ENCODE data around the gene CCSER1. TPM values are rescaled to one million over a fixed set of nuclear protein-coding genes. Genes with fewer than 3 reads are reported as not detected.

The CCSER1 gene
- total RNA-seq, 2 donors from 2014 or later: 1.5 to 2.7 TPM

- Histone ChIP-seq H3K4me3 (no peak overlapping the region), H3K4me1 (ENCODE audit: control insufficient read depth in 1 of 2, low read depth in 2 of 2) (no peaks in the 10 kb centered on the region), H3K36me3 (no peaks in the 10 kb centered on the region), H3K9me3 (peaks cover 3% of the 10 kb centered on the region), H3K27ac (no peak overlapping the region), H3K27me3 (replicated peaks; ENCODE audit: insufficient read depth) (no peaks in the 10 kb centered on the region)
- ATAC-seq (ENCODE audit: insufficient number of reproducible peaks, low FRiP score, low read depth) (no peak), DNase-seq (ENCODE audit: low spot score) (no peak)
- TF ChIP-seq CTCF (IDR thresholded peaks at IDR 0.05): no peak
Observed at GRCh38 chr4:90495211-90495610, 368.0 kb downstream of the CCSER1 start.

GRCh38 chr4:90495936-90496335 lies 368.7 kb downstream of the CCSER1 start:
- H3K27ac ChIP-seq: no peak overlapping the region
- H3K4me3 ChIP-seq: no peak overlapping the region
- no peaks in the 10 kb centered on the region for H3K36me3 ChIP-seq
- H3K27me3 ChIP-seq (replicated peaks; ENCODE audit: insufficient read depth): no peaks in the 10 kb centered on the region
- ATAC-seq (ENCODE audit: insufficient number of reproducible peaks, low FRiP score, low read depth) (no peak), DNase-seq (ENCODE audit: low spot score) (no peak)
- H3K4me1 ChIP-seq (ENCODE audit: control insufficient read depth in 1 of 2, low read depth in 2 of 2): no peaks in the 10 kb centered on the region
- no peak for TF ChIP-seq CTCF (IDR thresholded peaks at IDR 0.05)
- H3K9me3 ChIP-seq: peaks cover under 1% of the 10 kb centered on the region

GRCh38 chr4:90498175-90498574 lies 371.0 kb downstream of the CCSER1 start:
- ATAC-seq (ENCODE audit: insufficient number of reproducible peaks, low FRiP score, low read depth): no peak
- Histone ChIP-seq H3K27ac (no peak overlapping the region), H3K9me3 (no peaks in the 10 kb centered on the region), H3K4me3 (no peak overlapping the region), H3K4me1 (ENCODE audit: control insufficient read depth in 1 of 2, low read depth in 2 of 2) (no peaks in the 10 kb centered on the region), H3K27me3 (replicated peaks; ENCODE audit: insufficient read depth) (no peaks in the 10 kb centered on the region), H3K36me3 (no peaks in the 10 kb centered on the region)
- DNase-seq (ENCODE audit: low spot score): no peak
- TF ChIP-seq CTCF (IDR thresholded peaks at IDR 0.05): no peak

- no peaks in the 10 kb centered on the region for H3K36me3 ChIP-seq
- no peaks in the 10 kb centered on the region for H3K9me3 ChIP-seq
- no peak overlapping the region for H3K27ac ChIP-seq
- TF ChIP-seq CTCF (IDR thresholded peaks at IDR 0.05): no peak
- no peak overlapping the region for H3K4me3 ChIP-seq
- DNase-seq (ENCODE audit: low spot score): no peak
- no peak for ATAC-seq (ENCODE audit: insufficient number of reproducible peaks, low FRiP score, low read depth)
- H3K27me3 ChIP-seq (replicated peaks; ENCODE audit: insufficient read depth): no peaks in the 10 kb centered on the region
- no peaks in the 10 kb centered on the region for H3K4me1 ChIP-seq (ENCODE audit: control insufficient read depth in 1 of 2, low read depth in 2 of 2)
Observed at GRCh38 chr4:90503677-90504076, 376.5 kb downstream of the CCSER1 start.

GRCh38 chr4:90515191-90515590 lies 388.0 kb downstream of the CCSER1 start:
- Histone ChIP-seq H3K4me1 (ENCODE audit: control insufficient read depth in 1 of 2, low read depth in 2 of 2) (no peaks in the 10 kb centered on the region), H3K36me3 (no peaks in the 10 kb centered on the region), H3K9me3 (no peaks in the 10 kb centered on the region), H3K27me3 (replicated peaks; ENCODE audit: insufficient read depth) (no peaks in the 10 kb centered on the region), H3K4me3 (no peak overlapping the region), H3K27ac (no peak overlapping the region)
- no peak for TF ChIP-seq CTCF (IDR thresholded peaks at IDR 0.05)
- ATAC-seq (ENCODE audit: insufficient number of reproducible peaks, low FRiP score, low read depth) (no peak), DNase-seq (ENCODE audit: low spot score) (no peak)

Data from thoracic aorta (tissue), 2 donors.